ENCODE data around the gene VOPP1. TPM values are rescaled to one million over a fixed set of nuclear protein-coding genes. Genes with fewer than 3 reads are reported as not detected.

VOPP1 gene
- total RNA-seq, 1 donor from 2014 or later: 53.7 TPM

DNA sequence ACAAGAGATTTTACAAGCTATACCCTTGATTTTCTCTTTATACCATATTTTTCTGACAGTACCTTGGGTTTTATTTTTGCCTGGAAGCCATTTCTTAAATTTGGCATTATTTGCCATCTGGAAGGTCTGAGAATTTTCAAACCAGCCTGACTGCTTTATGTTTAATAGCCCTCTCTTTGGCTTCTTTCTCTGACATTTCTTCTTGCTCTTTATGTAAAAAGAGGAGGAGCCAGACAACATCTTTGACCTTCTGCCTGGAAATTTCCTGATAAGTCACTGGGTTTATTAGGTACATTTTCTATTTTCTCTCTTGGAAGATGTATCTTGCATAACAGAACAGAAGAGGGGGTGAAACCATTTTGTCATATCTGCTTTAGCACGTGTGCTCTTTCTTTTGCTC lies 127.5 kb downstream of the VOPP1 start:
- Mint-ChIP-seq H3K27me3 (ENCODE audit: low read depth) (no peaks in the 10 kb centered on the region), H3K9me3 (no peaks in the 10 kb centered on the region), H3K36me3 (ENCODE audit: low read depth) (no peaks in the 10 kb centered on the region), H3K27ac (no peak overlapping the region), H3K4me1 (ENCODE audit: low read depth) (peaks cover 3% of the 10 kb centered on the region), H3K4me3 (ENCODE audit: low read depth) (no peak overlapping the region)
- DNase-seq (ENCODE audit: low spot score): no peak
- intact Hi-C loops (cut with micrococcal nuclease): no loop called here

- H3K9me3 Mint-ChIP-seq: no peaks in the 10 kb centered on the region
- no peaks in the 10 kb centered on the region for H3K36me3 Mint-ChIP-seq (ENCODE audit: low read depth)
- H3K27me3 Mint-ChIP-seq (ENCODE audit: low read depth): no peaks in the 10 kb centered on the region
- no peak for DNase-seq (ENCODE audit: low spot score)
- H3K4me1 Mint-ChIP-seq (ENCODE audit: low read depth): peaks cover 6% of the 10 kb centered on the region
- no peak overlapping the region for H3K4me3 Mint-ChIP-seq (ENCODE audit: low read depth)
- no peak overlapping the region for H3K27ac Mint-ChIP-seq
- intact Hi-C loops (cut with micrococcal nuclease): no loop called here
Measured at GRCh38 chr7:55441774-55442522, 130.4 kb downstream of the VOPP1 start.

- peaks cover 6% of the 10 kb centered on the region for H3K4me1 Mint-ChIP-seq (ENCODE audit: low read depth)
- no peak overlapping the region for H3K27ac Mint-ChIP-seq
- intact Hi-C loops (cut with micrococcal nuclease): no loop called here
- H3K4me3 Mint-ChIP-seq (ENCODE audit: low read depth): no peak overlapping the region
- H3K9me3 Mint-ChIP-seq: no peaks in the 10 kb centered on the region
- H3K36me3 Mint-ChIP-seq (ENCODE audit: low read depth): no peaks in the 10 kb centered on the region
- H3K27me3 Mint-ChIP-seq (ENCODE audit: low read depth): no peaks in the 10 kb centered on the region
- no peak for DNase-seq (ENCODE audit: low spot score)
Measured at GRCh38 chr7:55441002-55441401, 131.3 kb downstream of the VOPP1 start.

DNA sequence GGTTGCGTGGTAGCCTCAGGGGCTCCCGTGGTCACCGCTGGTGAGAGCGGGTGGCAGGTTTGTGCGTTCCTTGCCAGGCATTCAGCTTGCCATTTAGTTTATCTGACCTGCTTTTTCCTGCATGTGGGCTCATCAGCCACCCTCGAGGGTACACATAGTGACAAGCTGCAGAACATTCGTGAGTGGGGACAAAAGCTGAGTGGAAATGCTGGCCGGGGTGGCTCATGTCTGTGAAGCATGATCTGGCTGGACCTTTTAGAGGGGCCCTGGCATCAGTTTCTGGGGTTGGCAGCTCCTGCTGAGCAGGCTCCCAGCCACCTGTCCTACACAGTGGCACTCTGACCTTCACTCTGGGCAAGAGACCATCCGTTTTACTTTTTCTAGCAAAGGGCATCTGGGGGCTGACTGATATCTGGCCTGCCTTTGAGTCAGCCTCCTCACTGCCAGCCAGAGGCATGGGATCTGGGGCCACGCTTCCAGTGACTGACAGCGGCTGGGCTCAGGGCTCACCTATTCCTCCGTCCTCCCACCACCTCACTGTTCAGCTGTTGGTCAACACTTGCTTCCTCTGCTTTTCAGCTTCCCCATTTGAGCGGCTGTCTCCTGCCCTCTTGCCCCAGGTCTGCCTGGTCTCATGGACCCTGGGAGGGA lies 132.1 kb downstream of the VOPP1 start:
- Mint-ChIP-seq H3K27ac (no peak overlapping the region), H3K4me3 (ENCODE audit: low read depth) (no peak overlapping the region), H3K9me3 (no peaks in the 10 kb centered on the region), H3K27me3 (ENCODE audit: low read depth) (no peaks in the 10 kb centered on the region), H3K4me1 (ENCODE audit: low read depth) (peaks cover 6% of the 10 kb centered on the region), H3K36me3 (ENCODE audit: low read depth) (no peaks in the 10 kb centered on the region)
- intact Hi-C loops (cut with micrococcal nuclease): no loop called here
- DNase-seq (ENCODE audit: low spot score): no peak

- Mint-ChIP-seq H3K27ac (no peak overlapping the region), H3K36me3 (ENCODE audit: low read depth) (no peaks in the 10 kb centered on the region), H3K9me3 (no peaks in the 10 kb centered on the region), H3K27me3 (ENCODE audit: low read depth) (no peaks in the 10 kb centered on the region), H3K4me3 (ENCODE audit: low read depth) (no peak overlapping the region), H3K4me1 (ENCODE audit: low read depth) (peaks cover 2% of the 10 kb centered on the region)
- no peak for DNase-seq (ENCODE audit: low spot score)
- intact Hi-C loops (cut with micrococcal nuclease): no loop called here
Measured at GRCh38 chr7:55439627-55440026, 132.7 kb downstream of the VOPP1 start.

- H3K27me3 Mint-ChIP-seq (ENCODE audit: low read depth): no peaks in the 10 kb centered on the region
- no peak overlapping the region for H3K4me3 Mint-ChIP-seq (ENCODE audit: low read depth)
- no peak for DNase-seq (ENCODE audit: low spot score)
- peaks cover 2% of the 10 kb centered on the region for H3K4me1 Mint-ChIP-seq (ENCODE audit: low read depth)
- no peaks in the 10 kb centered on the region for H3K36me3 Mint-ChIP-seq (ENCODE audit: low read depth)
- no peaks in the 10 kb centered on the region for H3K9me3 Mint-ChIP-seq
- no peak overlapping the region for H3K27ac Mint-ChIP-seq
- intact Hi-C loops (cut with micrococcal nuclease): no loop called here
Measured at GRCh38 chr7:55438757-55439525, 133.4 kb downstream of the VOPP1 start.

DNA sequence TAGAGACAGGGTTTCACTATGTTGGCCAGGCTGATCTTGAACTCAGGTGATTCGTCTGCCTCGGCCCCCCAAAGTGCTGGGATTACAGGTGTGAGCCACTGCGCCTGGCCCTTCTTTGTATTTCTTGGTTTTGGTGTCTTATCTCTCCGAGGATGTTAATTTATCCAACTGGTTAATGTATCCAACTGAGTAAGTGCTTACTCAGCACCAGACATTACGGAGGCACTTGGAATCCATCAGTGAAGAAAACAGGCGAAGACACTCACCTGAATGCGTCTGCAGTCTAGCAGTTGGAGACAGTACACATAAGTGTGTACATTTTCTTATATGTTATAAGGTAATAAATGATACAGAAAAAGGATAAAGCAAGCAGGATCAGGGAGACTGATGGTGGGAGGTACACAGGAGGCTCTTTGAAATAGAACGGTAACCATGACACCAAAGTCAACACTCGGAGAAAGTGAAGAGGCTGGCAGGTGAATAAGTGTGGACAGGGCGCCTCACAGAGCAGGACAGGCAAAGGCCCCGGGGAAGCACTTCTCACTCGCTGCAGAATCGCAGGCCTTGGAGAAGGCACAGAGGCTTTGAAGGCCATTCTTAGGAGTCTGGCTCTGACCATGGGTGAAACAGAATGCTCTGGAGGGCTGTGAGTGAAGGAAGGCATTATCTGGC lies 134.1 kb downstream of the VOPP1 start:
- no peak for DNase-seq (ENCODE audit: low spot score)
- no peaks in the 10 kb centered on the region for H3K27me3 Mint-ChIP-seq (ENCODE audit: low read depth)
- H3K4me1 Mint-ChIP-seq (ENCODE audit: low read depth): peaks cover 4% of the 10 kb centered on the region
- no peaks in the 10 kb centered on the region for H3K9me3 Mint-ChIP-seq
- intact Hi-C loops (cut with micrococcal nuclease): no loop called here
- H3K27ac Mint-ChIP-seq: no peak overlapping the region
- no peaks in the 10 kb centered on the region for H3K36me3 Mint-ChIP-seq (ENCODE audit: low read depth)
- no peak overlapping the region for H3K4me3 Mint-ChIP-seq (ENCODE audit: low read depth)

DNA sequence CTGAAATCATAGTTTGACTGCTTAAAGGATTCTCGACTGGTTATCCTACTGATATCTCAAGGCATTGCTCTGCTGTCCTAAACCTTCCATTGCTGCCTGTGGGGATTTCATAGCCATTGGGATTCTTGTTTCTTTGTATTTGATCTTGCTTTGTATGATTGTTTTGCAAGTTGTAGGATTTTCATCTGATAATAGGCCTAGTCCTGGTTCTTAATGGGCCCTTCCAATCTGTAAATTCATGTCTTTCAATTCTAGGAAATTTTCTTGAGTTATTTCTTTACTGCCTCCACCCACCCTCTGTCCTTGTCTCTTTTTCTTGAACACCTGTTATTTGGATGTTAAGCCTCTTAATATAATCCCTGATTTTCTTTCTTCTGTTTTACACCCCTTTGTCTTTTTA lies 134.9 kb downstream of the VOPP1 start:
- no peaks in the 10 kb centered on the region for H3K36me3 Mint-ChIP-seq (ENCODE audit: low read depth)
- no peaks in the 10 kb centered on the region for H3K27me3 Mint-ChIP-seq (ENCODE audit: low read depth)
- intact Hi-C loops (cut with micrococcal nuclease): no loop called here
- no peaks in the 10 kb centered on the region for H3K9me3 Mint-ChIP-seq
- no peak overlapping the region for H3K27ac Mint-ChIP-seq
- DNase-seq (ENCODE audit: low spot score): no peak
- H3K4me3 Mint-ChIP-seq (ENCODE audit: low read depth): no peak overlapping the region
- H3K4me1 Mint-ChIP-seq (ENCODE audit: low read depth): peaks cover 6% of the 10 kb centered on the region

GRCh38 chr7:55436457-55436856 lies 135.8 kb downstream of the VOPP1 start:
- Mint-ChIP-seq H3K4me3 (ENCODE audit: low read depth) (no peak overlapping the region), H3K27ac (no peak overlapping the region), H3K4me1 (ENCODE audit: low read depth) (peaks cover 6% of the 10 kb centered on the region), H3K36me3 (ENCODE audit: low read depth) (no peaks in the 10 kb centered on the region), H3K9me3 (no peaks in the 10 kb centered on the region), H3K27me3 (ENCODE audit: low read depth) (no peaks in the 10 kb centered on the region)
- intact Hi-C loops (cut with micrococcal nuclease): no loop called here
- no peak for DNase-seq (ENCODE audit: low spot score)

DNA sequence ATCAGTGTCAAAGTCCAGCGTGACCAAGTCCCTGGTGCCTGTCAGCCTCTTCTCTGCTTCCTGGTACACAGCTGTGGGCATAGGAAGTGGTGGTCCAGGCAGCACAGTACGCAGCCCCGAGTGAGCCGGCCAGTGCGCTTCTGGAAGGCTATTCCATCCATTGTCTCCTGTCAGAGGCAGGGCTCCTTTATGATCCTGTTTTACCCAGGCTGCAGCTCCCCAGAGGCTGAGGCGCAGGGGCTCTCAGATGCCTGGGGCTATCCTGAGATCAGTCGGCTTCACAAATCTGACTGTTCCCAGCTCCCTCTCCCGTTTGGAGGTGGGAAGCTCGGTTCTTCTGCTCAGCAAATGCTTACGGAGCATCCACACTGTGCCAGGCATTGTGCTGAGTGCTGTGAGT lies 136.8 kb downstream of the VOPP1 start:
- Mint-ChIP-seq H3K4me3 (ENCODE audit: low read depth) (no peak overlapping the region), H3K9me3 (no peaks in the 10 kb centered on the region), H3K27ac (no peak overlapping the region), H3K27me3 (ENCODE audit: low read depth) (no peaks in the 10 kb centered on the region), H3K4me1 (ENCODE audit: low read depth) (peaks cover 6% of the 10 kb centered on the region), H3K36me3 (ENCODE audit: low read depth) (no peaks in the 10 kb centered on the region)
- DNase-seq (ENCODE audit: low spot score): no peak
- intact Hi-C loops (cut with micrococcal nuclease): no loop called here

GRCh38 chr7:55432939-55433784 lies 139.1 kb downstream of the VOPP1 start:
- no peak for DNase-seq (ENCODE audit: low spot score)
- Mint-ChIP-seq H3K36me3 (ENCODE audit: low read depth) (no peaks in the 10 kb centered on the region), H3K4me3 (ENCODE audit: low read depth) (no peak overlapping the region), H3K27ac (no peak overlapping the region), H3K27me3 (ENCODE audit: low read depth) (no peaks in the 10 kb centered on the region), H3K9me3 (no peaks in the 10 kb centered on the region), H3K4me1 (ENCODE audit: low read depth) (peaks cover 4% of the 10 kb centered on the region)
- intact Hi-C loops (cut with micrococcal nuclease): loop anchor here (2.0 kb wide), 1 partner anchor 166 kb away; no protein-coding TSS in a partner anchor

- no peak for DNase-seq (ENCODE audit: low spot score)
- Mint-ChIP-seq H3K36me3 (ENCODE audit: low read depth) (no peaks in the 10 kb centered on the region), H3K4me3 (ENCODE audit: low read depth) (no peak overlapping the region), H3K9me3 (no peaks in the 10 kb centered on the region), H3K27me3 (ENCODE audit: low read depth) (no peaks in the 10 kb centered on the region), H3K27ac (no peak overlapping the region), H3K4me1 (ENCODE audit: low read depth) (peaks cover 5% of the 10 kb centered on the region)
- intact Hi-C loops (cut with micrococcal nuclease): loop anchor here (2.0 kb wide), 1 partner anchor 166 kb away; no protein-coding TSS in a partner anchor
Measured at GRCh38 chr7:55432506-55432905, 139.8 kb downstream of the VOPP1 start.

Data from activated T-helper 2 cell treated with anti-CD3 and anti-CD28 coated beads, Interferon-gamma antibody, Interleukin-2, Interleukin-4, amounts not matched to agents 10 μg/mL and 5 μg/mL and 100 μg/mL, durations not matched to agents 14 hours and 24 hours and 36 hours (primary cell).